ENCODE results near the gene MLH3.
A peak's percentile ranks its signal among the peaks of the same experiment; 100 is the strongest.
"Not testable (repeated sequence)": the region's sequence is repeated elsewhere in the genome, so short reads cannot be mapped to it uniquely, and the experiment has no call there.

The MLH3 gene

GRCh38 chr14:75050852-75051555 is at the start of gene MLH3:
Gene MLH3 (minus strand): TSS chr14:75051467. CDS start chr14:75049655, 1,812 bp downstream.
- DNase-seq (ENCODE audit: low read depth), result peak; percentile 53

- DNase-seq (ENCODE audit: low read depth), result no peak
These were observed 47.4 kb upstream of the MLH3 start for GRCh38 chr14:75098682-75099081.

- no peak for DNase-seq (ENCODE audit: low read depth)
These were observed 46.9 kb upstream of the MLH3 start for GRCh38 chr14:75098212-75098611.

- no peak for DNase-seq (ENCODE audit: low read depth)
These were observed 45.7 kb upstream of the MLH3 start for GRCh38 chr14:75096959-75097358.

GRCh38 chr14:75095690-75096089 is 44.4 kb upstream of the MLH3 start:
- no peak for DNase-seq (ENCODE audit: low read depth)

GRCh38 chr14:75094896-75095295 is 43.6 kb upstream of the MLH3 start:
- peak; percentile 30 for DNase-seq (ENCODE audit: low read depth)

- no peak for DNase-seq (ENCODE audit: low read depth)
These were observed 41.4 kb upstream of the MLH3 start for GRCh38 chr14:75092698-75093097.

- no peak for DNase-seq (ENCODE audit: low read depth)
These were observed 40.0 kb upstream of the MLH3 start for GRCh38 chr14:75091251-75091650.

GRCh38 chr14:75090353-75090752 is 39.1 kb upstream of the MLH3 start:
- DNase-seq (ENCODE audit: low read depth), result peak; percentile 23

- no peak for DNase-seq (ENCODE audit: low read depth)
These were observed 37.5 kb upstream of the MLH3 start for GRCh38 chr14:75088566-75089373.

- no peak for DNase-seq (ENCODE audit: low read depth)
These were observed 36.9 kb upstream of the MLH3 start for GRCh38 chr14:75088153-75088552.

GRCh38 chr14:75084513-75084912 is 33.2 kb upstream of the MLH3 start:
- no peak for DNase-seq (ENCODE audit: low read depth)

GRCh38 chr14:75083271-75083670 is 32.0 kb upstream of the MLH3 start:
- DNase-seq (ENCODE audit: low read depth), result no peak

- DNase-seq (ENCODE audit: low read depth), result no peak
These were observed 30.5 kb upstream of the MLH3 start for GRCh38 chr14:75081660-75082229.

GRCh38 chr14:75079521-75079920 is 28.3 kb upstream of the MLH3 start:
- DNase-seq (ENCODE audit: low read depth), result no peak

- DNase-seq (ENCODE audit: low read depth), result no peak
These were observed 26.5 kb upstream of the MLH3 start for GRCh38 chr14:75077794-75078193.

- no peak for DNase-seq (ENCODE audit: low read depth)
These were observed 19.1 kb upstream of the MLH3 start for GRCh38 chr14:75070383-75070782.

GRCh38 chr14:75069811-75070145 is 18.5 kb upstream of the MLH3 start:
- no peak for DNase-seq (ENCODE audit: low read depth)

- DNase-seq (ENCODE audit: low read depth), result no peak
These were observed 18.0 kb upstream of the MLH3 start, which contains the start of gene ZC2HC1C for GRCh38 chr14:75069121-75069810. Gene ZC2HC1C (plus strand): TSS chr14:75069641. CDS start chr14:75070574, 933 bp downstream.

- DNase-seq (ENCODE audit: low read depth), result peak; percentile 49
These were observed 17.2 kb upstream of the MLH3 start for GRCh38 chr14:75068294-75069120.

GRCh38 chr14:75067765-75068164 is 16.5 kb upstream of the MLH3 start:
- DNase-seq (ENCODE audit: low read depth), result not testable (repeated sequence)

- no peak for DNase-seq (ENCODE audit: low read depth)
These were observed 15.9 kb upstream of the MLH3 start for GRCh38 chr14:75067212-75067611.

Measured in HS-5 (cell line).